ENCODE measurements around the gene GIMAP6. TPM values are rescaled to one million over a fixed set of nuclear protein-coding genes. Genes with fewer than 3 reads are reported as not detected.

Gene GIMAP6
- total RNA-seq, 1 experiment from 2014 or later, result 0.13 TPM

- ATAC-seq, result no peak
- no peaks in the 10 kb centered on the region for H3K36me3 Mint-ChIP-seq
- ChIA-PET POLR2A (no interaction called here), CTCF (no interaction called here)
- no peaks in the 10 kb centered on the region for H3K4me1 Mint-ChIP-seq
- peaks cover 54% of the 10 kb centered on the region for H3K27me3 Mint-ChIP-seq (ENCODE audit: low read depth)
- H3K4me3 Mint-ChIP-seq, result no peak overlapping the region
- TF ChIP-seq ZNF416 (CRISPR knock-in tag; IDR thresholded peaks at IDR 0.05), result no peak
- no peak for TF ChIP-seq PRDM15 (CRISPR knock-in tag; IDR thresholded peaks at IDR 0.05)
- no peak for TF ChIP-seq MLX (CRISPR knock-in tag; IDR thresholded peaks at IDR 0.05)
- no peak for TF ChIP-seq OVOL2 (CRISPR knock-in tag; IDR thresholded peaks at IDR 0.05; ENCODE audit: borderline replicate concordance)
- TF ChIP-seq ZNF138 (CRISPR knock-in tag; conservative IDR thresholded peaks at IDR 0.05), result no peak
- TF ChIP-seq NR2C2 (CRISPR knock-in tag; IDR thresholded peaks at IDR 0.05), result no peak
- TF ChIP-seq JUN (CRISPR knock-in tag; IDR thresholded peaks at IDR 0.05), result no peak
- no peak for TF ChIP-seq ZNF232 (CRISPR knock-in tag; IDR thresholded peaks at IDR 0.05)
- TF ChIP-seq NR3C1 (CRISPR knock-in tag; conservative IDR thresholded peaks at IDR 0.05; ENCODE audit: low read depth), result no peak
- TF ChIP-seq USF1 (CRISPR knock-in tag; IDR thresholded peaks at IDR 0.05), result no peak
- TF ChIP-seq CREB1 (CRISPR knock-in tag; IDR thresholded peaks at IDR 0.05), result no peak
- no peak for TF ChIP-seq FOXP4 (CRISPR knock-in tag; IDR thresholded peaks at IDR 0.05)
- TF ChIP-seq KAT7 (CRISPR knock-in tag; IDR thresholded peaks at IDR 0.05; ENCODE audit: borderline replicate concordance), result no peak
- TF ChIP-seq SMAD4 (CRISPR knock-in tag; IDR thresholded peaks at IDR 0.05), result no peak
- no peak for TF ChIP-seq PRRX2 (CRISPR knock-in tag; IDR thresholded peaks at IDR 0.05)
- no peak for TF ChIP-seq USF2 (CRISPR knock-in tag; IDR thresholded peaks at IDR 0.05)
- TF ChIP-seq CTCF (IDR thresholded peaks at IDR 0.05), result no peak
- peaks cover 21% of the 10 kb centered on the region for H3K9me3 Mint-ChIP-seq
- no peak for DNase-seq (ENCODE audit: low spot score)
- no peak overlapping the region for H3K27ac Mint-ChIP-seq
Observed at GRCh38 chr7:150586068-150586784, 46.0 kb downstream of the GIMAP6 start.
